ENCODE measurements around the gene ALDH1B1.
A peak's percentile ranks its signal among the peaks of the same experiment; 100 is the strongest.

ALDH1B1 gene

DNA sequence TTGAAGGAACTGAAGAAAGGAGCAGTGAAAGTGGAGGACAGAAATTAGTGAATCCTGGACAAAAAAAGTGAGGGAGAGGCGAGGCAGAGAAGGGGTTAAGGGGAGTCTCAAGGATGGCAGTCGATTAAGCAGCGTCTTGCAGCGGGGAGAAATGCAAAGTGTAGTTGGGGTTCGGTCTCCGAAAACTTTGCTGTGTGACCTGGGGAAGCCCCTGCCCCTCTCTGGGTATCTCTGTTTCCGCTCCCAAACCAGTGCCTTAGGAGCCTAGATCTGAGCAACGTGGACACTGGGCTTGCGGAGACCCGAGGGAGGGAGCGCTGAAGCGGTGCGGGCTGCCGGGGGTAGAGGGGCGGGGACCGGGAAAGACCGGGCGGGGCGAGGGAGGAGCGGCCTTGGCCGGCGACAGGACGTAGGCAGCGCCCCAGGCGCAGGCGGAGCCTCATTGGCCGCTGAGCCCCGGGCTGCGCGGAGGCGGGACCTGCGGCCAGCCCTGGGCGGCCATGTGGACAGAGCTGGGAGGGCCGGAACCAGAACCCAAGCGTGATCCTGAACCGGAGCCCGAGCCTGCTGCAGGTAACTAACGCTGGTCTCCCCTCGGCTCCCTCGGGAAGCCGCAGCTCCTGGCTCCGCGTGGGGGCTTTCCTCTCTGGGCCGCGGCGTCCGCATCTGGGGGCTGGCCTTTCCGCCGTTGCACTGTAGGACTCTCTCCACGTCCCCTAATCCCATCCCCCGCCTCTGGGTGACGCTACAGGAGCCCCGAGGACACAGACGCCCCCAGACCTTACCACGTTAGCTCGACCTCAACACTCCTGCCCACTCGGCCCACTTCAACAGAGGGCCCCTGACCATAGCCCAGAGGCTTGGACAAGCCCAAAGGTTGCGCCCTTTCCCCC, at the start of gene ALDH1B1:
Gene ALDH1B1 (plus strand): TSS at position 468 of the 893 bp plus-strand sequence. CDS start 3,047 bp downstream, outside the sequence.
- peak in 3 of 4 experiments; percentile 9 to 55 (median 31) for DNase-seq

DNA sequence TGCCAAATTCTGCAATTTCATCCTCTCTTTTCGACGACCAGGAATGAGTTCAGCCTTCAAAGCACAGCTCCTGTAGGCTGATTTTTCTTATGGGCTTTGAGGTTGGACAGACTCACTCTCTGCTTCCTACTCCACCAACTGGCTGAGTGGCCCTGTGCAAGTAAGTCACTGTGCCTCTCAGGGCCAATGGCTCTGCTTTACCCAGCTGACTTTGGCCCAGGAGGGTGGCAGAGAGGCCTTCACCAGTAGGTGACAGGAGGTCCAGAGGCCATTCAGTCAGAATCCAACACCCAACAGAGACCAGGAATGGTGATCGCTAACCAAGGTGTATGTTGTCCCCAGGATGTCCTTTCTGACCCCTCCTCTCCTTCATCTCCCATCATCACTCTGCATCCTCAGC, 49.5 kb upstream of the ALDH1B1 start:
- DNase-seq: no peak

DNA sequence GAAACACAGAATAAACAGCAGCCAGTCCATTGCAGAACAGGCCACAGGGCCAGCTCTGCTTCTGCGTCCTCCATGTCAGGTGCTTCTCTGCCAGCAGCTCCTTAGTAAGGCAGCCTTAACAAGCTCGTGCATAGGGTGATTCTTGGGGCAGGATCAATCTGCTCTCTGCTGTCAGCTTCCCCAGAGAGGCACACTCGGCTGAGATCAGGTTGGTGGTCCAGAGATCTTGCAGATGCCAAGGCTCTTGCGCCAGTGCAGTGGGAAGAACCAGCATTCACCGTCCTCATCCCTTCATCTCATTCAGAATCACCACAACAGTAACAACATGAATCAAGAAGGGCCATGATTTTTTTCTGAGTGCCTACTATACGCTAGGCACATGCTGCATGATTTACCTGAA, 49.0 kb upstream of the ALDH1B1 start:
- DNase-seq: no peak

DNA sequence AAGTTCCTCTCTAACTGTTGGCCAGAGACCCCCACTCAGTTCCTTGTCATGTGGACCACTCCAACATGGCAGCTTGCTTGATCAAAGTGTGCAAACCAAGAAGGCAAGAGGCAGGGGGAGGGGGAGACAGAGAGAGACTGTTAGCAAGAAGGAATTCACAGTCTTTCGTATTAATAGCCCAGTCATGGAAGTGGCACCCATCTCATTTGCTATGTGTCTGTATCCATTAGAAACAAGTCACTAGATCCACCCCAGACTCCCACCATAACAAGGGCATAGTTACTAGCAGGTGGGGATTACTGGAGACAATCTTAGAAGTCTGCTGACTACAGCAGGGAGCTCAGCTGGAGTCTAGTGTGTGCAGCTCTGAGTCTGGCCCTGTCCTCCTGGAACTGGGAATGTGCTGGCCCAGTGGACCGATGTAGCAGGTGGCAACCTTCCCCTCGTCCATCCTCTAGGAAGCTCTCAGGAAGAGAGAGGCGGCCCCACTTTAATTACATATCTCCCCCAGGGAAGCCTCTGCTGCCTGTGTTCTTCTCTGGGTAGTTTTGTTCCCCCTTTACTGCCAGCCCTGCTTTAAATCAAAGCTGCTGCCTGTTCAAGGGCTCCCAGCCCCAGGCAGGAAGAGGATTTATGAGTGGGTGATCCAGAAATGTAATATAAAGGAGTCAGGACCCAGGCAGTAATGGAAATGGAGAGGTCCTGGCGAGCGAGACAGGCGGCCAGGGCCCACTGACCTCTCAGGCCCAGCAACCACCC, 47.8 kb upstream of the ALDH1B1 start:
- DNase-seq: no peak

DNA sequence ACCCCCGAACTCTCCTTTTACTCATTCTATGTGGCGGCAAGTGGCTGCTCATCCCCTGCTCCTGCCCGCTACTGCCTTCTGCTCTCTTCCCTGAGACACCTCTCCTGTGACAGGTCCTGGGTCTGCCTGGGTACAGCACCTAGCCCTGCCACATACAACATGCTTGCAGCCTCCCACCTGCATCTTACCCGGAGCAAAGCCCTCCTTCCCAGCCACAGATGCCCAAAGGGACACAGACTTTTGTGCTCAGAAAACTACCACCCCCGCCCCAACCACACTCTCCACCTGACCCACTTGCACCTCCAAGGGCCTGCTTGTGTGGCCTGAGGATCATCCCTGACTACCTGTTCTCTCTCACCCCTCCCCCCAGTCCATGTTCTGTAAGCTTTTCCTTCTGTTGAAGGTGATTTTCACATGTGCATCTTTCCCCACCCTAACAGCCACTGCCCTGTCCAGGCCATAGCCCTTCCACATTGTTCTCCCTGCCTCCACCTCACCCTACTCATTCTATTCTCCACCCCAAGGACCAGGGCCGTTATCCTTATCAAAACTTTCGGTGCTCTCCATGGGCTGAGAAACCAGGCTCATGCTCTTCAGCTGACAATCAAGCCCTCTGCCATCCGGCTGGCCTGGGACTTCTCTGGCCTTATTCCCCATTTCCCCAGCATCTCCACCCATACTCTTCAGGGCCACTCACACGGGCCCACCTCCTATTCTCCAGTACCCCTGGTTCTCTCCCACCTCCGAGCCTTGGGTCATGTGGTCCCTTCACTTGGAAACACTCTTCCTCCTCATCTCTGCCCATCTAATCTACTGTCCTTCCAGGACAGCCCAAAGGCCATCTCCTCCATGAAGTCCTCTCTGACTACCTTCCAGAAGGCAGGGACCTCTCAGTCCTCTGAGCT, 46.4 kb upstream of the ALDH1B1 start:
- DNase-seq: no peak

DNA sequence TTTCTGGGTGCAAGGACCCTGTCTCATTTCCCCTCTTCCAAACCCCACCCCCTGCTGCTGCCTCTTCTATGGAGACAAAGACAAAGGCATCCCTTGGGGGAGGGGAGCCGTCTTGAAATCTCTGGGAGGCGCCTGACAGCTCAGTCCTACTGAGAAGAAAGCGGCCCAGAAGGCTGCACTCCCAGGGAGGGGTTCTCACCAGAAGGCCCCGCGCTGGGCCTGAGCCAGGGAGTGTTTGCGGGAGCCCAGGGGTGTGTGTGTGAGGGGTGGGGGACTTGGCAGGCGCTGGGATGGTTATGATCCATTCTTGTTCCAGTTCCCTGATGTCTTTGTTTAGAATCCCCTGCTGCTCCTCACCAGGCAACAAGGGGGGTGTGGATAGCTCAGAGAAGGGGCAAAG, 45.7 kb upstream of the ALDH1B1 start:
- DNase-seq: no peak

DNA sequence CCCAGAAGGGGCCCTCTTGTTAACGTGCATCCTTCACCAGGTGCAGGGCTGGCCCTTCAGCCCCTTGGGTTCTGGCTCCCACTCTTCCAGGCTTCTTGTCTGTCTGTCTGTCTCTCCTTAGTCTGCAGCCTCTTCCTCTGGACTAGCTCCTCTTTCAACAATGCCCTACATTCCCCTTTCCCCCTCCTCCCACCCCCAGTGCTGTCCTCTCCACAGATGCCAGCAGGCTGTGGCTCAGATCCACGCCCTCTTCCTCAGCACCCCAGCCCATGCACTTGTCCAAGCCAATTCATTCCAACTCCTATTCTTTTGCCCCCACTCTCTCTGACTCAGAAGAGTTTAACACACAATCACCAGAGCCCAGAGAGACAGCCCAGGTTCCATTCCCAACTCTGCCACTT, 45.2 kb upstream of the ALDH1B1 start:
- DNase-seq: no peak

DNA sequence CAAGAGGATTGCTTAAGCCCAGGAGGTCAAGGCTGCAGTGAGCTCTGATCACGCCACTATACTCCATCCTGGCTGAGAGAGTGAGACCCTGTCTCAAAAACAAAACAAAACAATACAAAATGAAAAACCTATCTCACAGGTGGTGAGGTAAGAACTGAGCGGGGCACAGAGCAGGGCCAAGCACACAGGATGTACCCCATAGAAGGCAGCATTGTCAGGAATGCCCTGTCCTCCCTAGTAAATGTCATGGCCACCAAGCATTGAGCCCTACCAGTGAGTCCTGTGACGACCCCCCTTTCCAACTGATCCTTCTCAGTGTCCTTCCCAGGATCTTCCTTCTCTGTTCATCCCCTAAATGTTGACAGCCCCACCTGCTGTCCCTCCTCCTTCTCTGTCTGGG, 44.6 kb upstream of the ALDH1B1 start:
- no peak for DNase-seq

DNA sequence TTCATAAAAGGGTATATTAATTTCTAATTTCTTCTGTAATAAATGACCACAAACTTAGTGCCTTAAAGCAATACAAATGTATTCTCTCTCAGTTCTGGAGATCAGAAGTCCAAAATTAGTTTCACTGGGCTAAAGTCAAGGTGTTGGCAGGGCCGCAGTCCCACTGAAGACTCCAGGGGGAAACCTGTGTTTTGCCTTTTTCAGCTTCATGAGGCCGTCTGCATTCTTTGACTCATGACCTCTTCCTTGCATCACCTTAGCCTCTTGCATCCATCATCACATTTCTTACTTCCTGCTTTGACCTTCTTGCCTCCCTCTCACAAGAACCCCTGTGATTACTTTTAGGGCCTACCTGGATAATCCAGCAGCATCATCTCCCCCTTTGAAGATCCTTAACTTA, 42.0 kb upstream of the ALDH1B1 start:
- DNase-seq: no peak

DNA sequence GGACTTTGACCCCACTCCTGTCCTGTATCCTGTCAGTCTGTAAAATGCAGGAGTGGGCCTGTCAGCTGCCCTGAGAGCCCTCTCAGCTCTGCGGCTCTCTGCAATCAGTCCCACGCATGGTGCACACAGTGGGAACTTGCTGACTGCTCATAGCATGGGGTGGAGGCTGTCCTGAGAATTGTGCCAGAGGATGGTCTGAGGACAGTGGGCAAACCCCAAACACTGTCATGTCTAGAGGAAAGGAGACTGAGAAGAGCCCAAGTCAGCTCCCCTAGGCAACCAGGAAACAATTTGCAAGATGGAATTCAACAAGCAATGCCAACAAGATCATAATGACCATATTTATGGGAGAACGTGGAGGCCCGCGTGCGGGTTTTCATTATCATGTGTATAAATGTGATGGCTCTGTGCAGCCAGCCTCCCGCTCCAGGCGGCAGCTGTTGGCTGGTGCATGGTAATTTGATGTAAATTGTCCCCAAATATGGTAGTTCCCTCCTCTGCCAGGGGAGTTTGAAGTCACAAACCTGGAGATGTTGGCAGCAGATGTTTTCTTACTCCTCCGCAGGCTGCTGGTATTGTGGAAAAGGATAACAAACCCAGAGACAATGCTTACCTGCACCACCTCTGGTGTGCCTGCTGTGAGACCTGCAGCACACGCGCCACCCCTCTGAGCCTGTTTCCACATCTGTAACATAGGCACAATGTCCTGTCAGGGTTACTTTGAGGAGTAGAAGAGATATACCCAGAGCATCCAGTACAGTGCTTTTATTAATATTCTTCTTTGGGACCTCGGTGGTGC, 39.8 kb upstream of the ALDH1B1 start:
- no peak for DNase-seq

DNA sequence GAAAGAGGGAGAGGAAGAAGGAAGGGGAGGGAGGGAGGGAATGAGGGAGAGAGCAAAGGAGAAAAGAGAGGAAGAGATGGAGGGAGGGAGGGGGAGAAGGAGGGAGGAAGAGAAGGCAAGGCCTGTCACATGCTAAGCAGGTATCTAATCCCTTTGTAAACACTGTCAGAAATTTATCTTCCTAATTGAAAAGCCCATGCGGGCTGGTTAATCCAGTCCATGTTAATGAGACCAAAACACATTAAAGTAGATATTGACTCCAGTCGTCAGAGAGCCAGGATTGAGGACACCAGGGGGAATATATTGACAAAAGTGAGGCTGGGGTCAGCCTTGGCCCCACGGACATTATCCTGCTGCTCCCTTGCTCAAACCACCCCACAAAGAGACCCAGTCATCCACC, 37.4 kb upstream of the ALDH1B1 start:
- no peak for DNase-seq

DNA sequence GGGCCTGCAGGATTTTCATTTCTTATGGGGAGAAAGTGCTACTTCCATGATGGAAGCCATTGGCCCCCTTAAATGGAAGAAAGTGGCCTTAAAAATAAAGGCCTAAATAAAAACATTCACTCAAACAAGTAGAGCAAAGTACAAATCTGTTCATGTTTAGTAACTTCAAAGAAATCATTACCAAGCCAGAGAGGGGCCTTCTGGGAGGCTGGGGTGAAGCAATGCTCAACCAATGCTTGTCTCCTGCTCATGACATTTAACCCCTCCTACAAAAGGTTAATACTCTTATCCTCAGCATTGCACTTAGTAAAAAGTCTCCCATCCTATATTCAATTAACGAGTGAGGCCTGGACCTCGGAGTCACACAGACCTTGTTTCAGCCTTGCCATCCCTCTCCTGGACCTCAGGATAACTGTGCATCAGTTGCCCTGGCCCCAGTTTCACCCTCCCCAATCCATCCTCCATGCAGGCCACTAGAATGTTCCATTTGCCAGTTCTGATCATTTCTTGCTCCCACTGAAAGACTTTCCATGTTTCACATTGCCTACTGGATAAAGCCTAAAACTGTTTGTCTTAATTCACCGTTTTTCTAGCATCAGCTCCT, 36.9 kb upstream of the ALDH1B1 start:
- DNase-seq: no peak

DNA sequence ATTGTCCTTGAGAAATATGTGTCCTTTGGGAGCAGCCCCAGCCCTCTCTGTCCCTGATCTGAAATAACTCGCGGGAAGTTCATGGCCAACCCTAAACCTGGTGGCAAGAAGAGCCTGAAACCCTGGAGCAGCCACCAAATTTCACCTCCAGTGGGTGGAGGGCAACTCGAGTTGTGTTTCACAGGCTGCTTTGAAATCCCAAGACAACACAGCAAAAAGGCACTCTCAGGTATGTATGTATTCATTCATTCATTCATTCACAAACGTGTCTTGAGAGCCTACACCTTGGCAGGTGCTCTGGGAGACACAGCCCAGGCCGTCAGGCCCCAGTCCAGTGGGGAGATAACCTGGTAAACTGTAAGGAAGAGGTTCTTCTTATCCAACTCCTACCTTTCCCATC, 35.7 kb upstream of the ALDH1B1 start:
- DNase-seq: no peak

DNA sequence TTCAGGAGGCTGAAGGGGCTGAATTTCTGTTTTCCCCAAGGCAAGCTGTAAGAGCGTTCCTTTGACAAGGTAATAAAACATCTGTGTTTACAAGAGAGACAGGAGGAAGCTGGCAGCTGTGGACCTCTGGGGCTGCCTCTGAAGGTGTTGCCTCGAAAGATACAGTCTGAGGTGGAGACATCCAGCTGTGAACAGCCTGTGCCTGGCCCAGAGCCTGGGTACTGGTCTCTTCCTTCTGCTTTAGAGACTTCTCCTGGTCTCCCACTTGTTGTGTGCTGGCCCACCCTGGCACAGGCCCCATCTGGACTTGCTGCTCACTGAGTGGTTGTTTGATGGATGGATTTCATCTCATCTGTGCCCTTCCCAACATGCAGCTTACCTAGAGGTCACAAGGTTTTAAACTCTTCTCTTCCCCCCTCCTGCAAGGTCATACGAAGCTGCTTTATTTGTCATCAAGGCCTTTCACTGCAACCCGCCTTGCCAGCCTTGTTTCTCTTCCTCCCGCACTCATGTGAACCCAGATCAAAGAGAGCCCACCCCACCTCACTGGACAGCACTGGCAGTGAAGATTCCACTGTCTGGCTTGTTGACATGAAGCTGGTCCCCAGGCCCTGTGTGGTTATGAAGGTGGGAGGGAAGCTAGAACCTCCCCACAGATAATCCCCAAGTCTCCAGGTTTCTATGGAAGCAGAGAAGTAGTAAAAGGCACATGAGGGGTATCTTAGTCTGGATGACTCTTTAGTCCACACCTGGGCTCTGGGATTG, 35.0 kb upstream of the ALDH1B1 start:
- DNase-seq: no peak

DNA sequence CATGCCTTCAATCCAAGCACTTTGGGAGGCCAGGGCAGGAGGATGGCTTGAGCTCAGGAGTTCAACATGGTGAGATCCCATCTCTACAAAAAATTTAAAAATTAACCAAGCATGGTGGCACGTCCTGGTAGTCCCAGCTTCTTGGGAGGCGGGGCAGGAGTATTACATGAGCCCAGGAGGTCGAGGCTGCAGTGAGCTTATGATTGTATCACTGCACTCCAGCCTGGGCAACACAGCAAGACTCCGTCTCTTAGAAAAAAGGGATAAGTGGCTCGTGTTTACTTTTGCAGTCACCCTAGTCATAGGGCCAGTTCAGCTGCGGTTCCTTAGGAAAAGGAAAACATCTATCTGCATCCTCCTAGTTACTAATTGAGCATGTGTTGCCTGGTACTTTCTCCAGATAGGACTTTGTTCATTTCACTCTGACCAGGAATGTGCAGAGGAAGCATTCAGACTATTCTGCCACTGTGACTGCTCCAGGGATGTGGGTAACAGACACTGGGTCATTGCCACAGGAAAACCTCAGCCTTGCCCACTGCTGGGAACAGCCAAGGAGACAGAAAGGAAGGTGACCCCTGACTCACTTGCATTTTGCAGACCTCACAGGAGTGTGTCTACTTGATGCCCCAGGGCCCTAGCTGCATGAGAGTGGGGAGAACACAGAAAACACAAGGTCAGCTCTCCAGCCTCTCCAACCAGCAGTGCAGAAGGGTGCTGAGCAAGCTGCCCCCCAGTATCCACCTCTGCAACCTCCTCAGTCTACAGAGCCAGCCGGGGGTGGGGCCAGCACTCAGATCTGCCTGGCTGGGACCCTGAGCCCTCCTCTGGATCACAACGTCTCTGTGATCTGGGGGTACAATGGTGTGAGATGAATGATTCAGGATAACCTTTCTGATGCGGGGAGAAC, 33.9 kb upstream of the ALDH1B1 start:
- no peak for DNase-seq

DNA sequence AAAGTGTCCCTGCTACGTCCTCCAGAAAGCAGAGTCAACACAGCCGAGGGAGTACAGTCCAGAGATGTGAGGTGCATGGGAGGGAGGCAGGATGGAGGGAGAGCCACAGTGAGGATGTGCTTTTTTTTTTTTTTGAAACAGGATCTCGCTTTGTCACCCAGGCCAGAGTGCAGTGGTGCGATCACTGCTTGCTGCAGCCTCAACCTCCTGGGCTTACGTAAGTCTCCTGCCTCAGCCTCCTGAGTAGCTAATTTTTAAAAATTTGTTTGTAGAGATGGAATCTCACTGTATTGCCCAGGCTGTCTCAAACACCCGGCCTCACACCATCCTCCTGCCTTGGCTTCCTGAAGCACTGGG, 33.2 kb upstream of the ALDH1B1 start:
- no peak for DNase-seq

DNA sequence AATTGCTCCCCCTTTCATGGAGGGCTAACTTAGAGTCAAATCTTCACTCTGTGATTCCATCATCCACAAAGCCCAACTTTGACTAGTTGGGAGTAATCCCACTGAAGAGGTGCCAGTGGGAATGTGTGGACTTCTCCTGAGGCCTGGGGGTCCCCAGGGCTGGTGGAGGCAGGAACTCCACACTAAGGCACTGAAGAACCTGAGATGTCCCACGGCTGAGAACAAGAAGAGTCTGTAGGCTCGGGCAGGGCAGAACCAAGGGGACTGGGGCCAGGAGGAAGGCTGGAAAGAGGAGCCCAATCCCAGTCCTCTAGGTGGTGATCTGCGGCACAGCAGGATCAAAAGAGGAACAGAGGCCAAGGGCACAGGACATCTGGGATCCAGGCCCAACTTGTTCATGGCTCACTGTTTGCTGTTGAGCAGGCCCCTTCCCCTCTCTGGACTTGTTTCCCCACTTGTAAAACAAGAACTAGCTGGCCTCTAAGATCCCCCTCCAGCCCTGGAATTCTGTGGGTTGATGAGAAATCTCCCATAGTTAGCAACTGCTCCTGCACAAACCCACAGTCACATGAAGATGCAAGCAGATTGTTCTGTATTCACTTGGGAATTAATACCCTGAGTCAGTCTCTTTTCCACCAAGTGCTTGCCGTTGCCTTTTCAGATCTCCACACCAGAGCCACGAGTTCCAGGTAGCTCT, 32.7 kb upstream of the ALDH1B1 start:
- DNase-seq: no peak

DNA sequence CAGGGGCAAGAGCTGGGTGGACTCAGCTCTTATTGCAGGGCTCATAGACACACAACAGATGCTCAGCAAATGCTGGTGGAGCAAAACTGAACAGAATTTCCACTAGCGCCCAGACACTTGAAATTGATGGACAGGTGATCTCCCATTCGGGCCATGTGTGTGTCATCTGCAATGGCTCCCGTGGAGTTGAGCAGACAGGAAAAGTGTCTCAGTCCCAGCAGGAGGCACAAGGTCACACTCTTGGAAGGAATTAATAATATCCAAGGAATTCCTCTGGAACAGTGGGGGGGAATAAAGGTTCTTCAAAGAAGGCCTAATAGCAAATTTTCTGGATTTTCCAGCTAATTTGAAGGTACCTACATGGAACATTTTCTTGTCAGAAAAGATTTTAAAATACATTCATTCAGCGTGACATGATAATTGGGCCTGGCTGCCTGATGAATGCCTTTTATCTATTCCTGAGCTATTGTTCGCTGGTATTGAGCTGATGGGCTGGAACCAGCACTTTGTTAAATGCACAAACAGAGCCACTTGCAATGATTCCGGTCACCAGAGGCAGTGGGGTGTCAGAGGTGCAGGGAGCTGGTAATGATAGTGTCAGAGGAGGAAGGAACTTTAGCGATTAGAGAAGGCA, 31.5 kb upstream of the ALDH1B1 start:
- no peak for DNase-seq

DNA sequence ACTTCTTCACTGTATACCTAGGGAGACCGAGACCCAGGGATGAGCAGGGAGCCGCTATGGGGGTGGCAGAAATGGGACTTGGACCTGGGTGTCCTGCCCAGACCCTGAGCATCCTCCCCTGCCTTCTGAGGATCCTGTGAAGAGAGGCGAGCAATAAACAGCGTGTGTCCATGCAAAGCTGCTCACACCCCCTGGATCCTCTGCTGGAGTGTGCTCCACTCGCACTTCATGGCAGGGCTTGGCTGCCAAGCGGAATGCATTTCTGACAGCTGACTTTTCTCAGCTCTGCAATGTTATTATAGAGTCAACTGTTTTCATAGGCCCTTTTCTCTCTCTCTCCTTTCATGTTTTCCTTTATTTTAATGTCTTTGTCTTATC, 31.0 kb upstream of the ALDH1B1 start:
- DNase-seq: no peak
